Neural cell (in vitro differentiated cells): Measurements from ENCODE around the gene AHCTF1.

Source experiments
- EP300 ChIP-seq: fragments of 450-650 bp; conservative IDR thresholded peaks from 2 replicates; pipeline ENCODE4 v1.6.1; 2014; ENCODE audit warnings: antibody characterized with exemption, mild to moderate bottlenecking, moderate library complexity; ENCODE audit not compliant: poor library complexity, severe bottlenecking
- POLR2AphosphoS5 ChIP-seq: IDR thresholded peaks from 2 replicates; pipeline ENCODE4 v1.6.1; 2012
- TF ChIP-seq, protein P1 (sequence below): fragments of 450-650 bp; IDR thresholded peaks from 2 replicates; pipeline ENCODE4 v1.5.1; 2014; ENCODE audit warnings: antibody characterized with exemption, mild to moderate bottlenecking, moderate library complexity; ENCODE audit not compliant: poor library complexity, severe bottlenecking

GRCh38 chr1:246919902-246920301 is 11.8 kb downstream of the AHCTF1 start:
- TF ChIP-seq EP300 (no peak), POLR2AphosphoS5 (no peak)
- TF ChIP-seq, protein P1, sequence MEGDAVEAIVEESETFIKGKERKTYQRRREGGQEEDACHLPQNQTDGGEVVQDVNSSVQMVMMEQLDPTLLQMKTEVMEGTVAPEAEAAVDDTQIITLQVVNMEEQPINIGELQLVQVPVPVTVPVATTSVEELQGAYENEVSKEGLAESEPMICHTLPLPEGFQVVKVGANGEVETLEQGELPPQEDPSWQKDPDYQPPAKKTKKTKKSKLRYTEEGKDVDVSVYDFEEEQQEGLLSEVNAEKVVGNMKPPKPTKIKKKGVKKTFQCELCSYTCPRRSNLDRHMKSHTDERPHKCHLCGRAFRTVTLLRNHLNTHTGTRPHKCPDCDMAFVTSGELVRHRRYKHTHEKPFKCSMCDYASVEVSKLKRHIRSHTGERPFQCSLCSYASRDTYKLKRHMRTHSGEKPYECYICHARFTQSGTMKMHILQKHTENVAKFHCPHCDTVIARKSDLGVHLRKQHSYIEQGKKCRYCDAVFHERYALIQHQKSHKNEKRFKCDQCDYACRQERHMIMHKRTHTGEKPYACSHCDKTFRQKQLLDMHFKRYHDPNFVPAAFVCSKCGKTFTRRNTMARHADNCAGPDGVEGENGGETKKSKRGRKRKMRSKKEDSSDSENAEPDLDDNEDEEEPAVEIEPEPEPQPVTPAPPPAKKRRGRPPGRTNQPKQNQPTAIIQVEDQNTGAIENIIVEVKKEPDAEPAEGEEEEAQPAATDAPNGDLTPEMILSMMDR: no peak
